Transverse colon (tissue), 4 donors: Measurements from ENCODE around the gene MPL.

Source experiments
- EP300 ChIP-seq: sonication (generic); formaldehyde crosslinking; IDR thresholded peaks from one replicate; pipeline ENCODE4 v1.6.1; 2017; ENCODE audit warnings: antibody characterized with exemption, low read depth
- POLR2A ChIP-seq: fragments of 450-650 bp; IDR thresholded peaks from one replicate; pipeline ENCODE4 v1.6.1; 2016; ENCODE audit warnings: antibody characterized with exemption, mild to moderate bottlenecking, moderate library complexity
- POLR2AphosphoS5 ChIP-seq, 3 donors: sonication (generic); formaldehyde crosslinking; IDR thresholded peaks; one replicate each; pipeline ENCODE4 v1.6.1; 2016; ENCODE audit warnings: antibody characterized with exemption in 3 of 3
- TF ChIP-seq, protein P1 (sequence below), 5 experiments: fragments of 200-600 bp in 3 of 5; fragments of 450-650 bp in 2 of 5; sonication (generic) in 3 of 5; IDR thresholded peaks; 1 replicate in 2 of 5; 2 replicates in 3 of 5; pipeline ENCODE4 v1.5.1; 2016 to 2017; ENCODE audit warnings: antibody characterized with exemption in 5 of 5, inconsistent platforms in 3 of 5, mild to moderate bottlenecking in 2 of 5, moderate library complexity in 1 of 5

DNA sequence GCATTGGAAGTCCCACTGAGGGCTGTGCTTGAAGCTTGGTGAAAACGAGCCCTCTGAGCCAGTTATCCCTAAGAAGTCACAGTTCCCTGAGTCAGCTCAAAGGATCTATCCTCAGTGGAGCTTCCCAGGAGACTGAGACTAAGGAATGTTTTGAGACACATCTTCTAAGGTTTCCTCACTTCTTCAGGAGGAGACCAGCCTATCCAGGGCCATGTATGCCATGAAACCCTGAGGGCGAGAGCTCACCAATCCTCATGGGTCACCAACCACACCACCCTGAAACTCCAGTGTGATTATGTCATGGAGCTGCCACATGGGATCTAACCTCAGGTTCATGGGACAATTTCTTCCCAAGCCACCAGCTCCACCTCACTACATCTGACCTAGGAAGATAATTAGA lies 44.4 kb upstream of the MPL start:
- TF ChIP-seq POLR2A, result no peak
- TF ChIP-seq, protein P1, sequence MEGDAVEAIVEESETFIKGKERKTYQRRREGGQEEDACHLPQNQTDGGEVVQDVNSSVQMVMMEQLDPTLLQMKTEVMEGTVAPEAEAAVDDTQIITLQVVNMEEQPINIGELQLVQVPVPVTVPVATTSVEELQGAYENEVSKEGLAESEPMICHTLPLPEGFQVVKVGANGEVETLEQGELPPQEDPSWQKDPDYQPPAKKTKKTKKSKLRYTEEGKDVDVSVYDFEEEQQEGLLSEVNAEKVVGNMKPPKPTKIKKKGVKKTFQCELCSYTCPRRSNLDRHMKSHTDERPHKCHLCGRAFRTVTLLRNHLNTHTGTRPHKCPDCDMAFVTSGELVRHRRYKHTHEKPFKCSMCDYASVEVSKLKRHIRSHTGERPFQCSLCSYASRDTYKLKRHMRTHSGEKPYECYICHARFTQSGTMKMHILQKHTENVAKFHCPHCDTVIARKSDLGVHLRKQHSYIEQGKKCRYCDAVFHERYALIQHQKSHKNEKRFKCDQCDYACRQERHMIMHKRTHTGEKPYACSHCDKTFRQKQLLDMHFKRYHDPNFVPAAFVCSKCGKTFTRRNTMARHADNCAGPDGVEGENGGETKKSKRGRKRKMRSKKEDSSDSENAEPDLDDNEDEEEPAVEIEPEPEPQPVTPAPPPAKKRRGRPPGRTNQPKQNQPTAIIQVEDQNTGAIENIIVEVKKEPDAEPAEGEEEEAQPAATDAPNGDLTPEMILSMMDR (IDR thresholded peaks at IDR 0.05), result no peak
- TF ChIP-seq POLR2AphosphoS5 (IDR thresholded peaks at IDR 0.05), result no peak
- no peak for TF ChIP-seq EP300
